B cell (primary cell): Measurements from ENCODE around the gene LTB4R. TPM values are rescaled to one million over a fixed set of nuclear protein-coding genes. Genes with fewer than 3 reads are reported as not detected.

Experiments used
- ATAC-seq: fragments of 200-7000 bp; cut with Tn5 transposase; one replicate; pipeline ENCODE4 v1.10.0; 2021; ENCODE audit warnings: low read depth, mild to moderate bottlenecking, moderate number of reproducible peaks, moderate library complexity
- CTCF ChIA-PET: fragments of 350-600 bp; sonication (Branson Sonifier 250); formaldehyde crosslinking; loops from one replicate; lab custom pipeline; 2021; ENCODE audit warnings: antibody characterized with exemption, inconsistent platforms; lab: Charles Lee
- POLR2A ChIA-PET: fragments of 350-600 bp; sonication (Branson Sonifier 250); formaldehyde crosslinking; loops from one replicate; lab custom pipeline; 2021; ENCODE audit warnings: antibody characterized with exemption; lab: Charles Lee
- DNase-seq: peaks from one replicate; pipeline ENCODE4 v3.0.0; 2013
- H2AFZ ChIP-seq: 2 replicates; pipeline ENCODE4 v1.6.1; 2012; ENCODE audit warnings: mild to moderate bottlenecking, low read depth, low read length; ENCODE audit not compliant: insufficient read depth, poor library complexity, severe bottlenecking
- H3K27ac ChIP-seq, 2 donors: 1 replicate in 1 of 2; 2 replicates in 1 of 2; pipeline ENCODE4 v1.5.1; 2012 to 2013; ENCODE audit warnings: low read length in 2 of 2, mild to moderate bottlenecking in 2 of 2, moderate library complexity in 1 of 2
- H3K27me3 ChIP-seq, 4 experiments: fragments of 200-600 bp in 1 of 4; sonication (generic) in 1 of 4; replicated peaks in 1 of 4; 1 replicate in 2 of 4; 2 replicates in 2 of 4; pipeline versions ENCODE4 v1.6.1 to v1.7.0; 2013 to 2016; ENCODE audit warnings: low read length in 3 of 4, mild to moderate bottlenecking in 2 of 4, mixed read lengths in 1 of 4, moderate library complexity in 1 of 4; ENCODE audit not compliant: insufficient read depth in 4 of 4, control insufficient read depth in 3 of 4; ENCODE audit errors: control extremely low read depth in 1 of 4
- H3K36me3 ChIP-seq, 2 experiments: replicated peaks in 1 of 2; 1 replicate in 1 of 2; 2 replicates in 1 of 2; pipeline versions ENCODE4 v1.6.1 to v1.7.1; 2013; ENCODE audit warnings: low read length in 1 of 2; ENCODE audit not compliant: insufficient read depth in 2 of 2, control insufficient read depth in 1 of 2; ENCODE audit errors: control extremely low read depth in 1 of 2, extremely low read depth in 1 of 2
- H3K4me1 ChIP-seq, 2 donors: fragments of 200-600 bp in 1 of 2; sonication (generic) in 1 of 2; 1 replicate in 1 of 2; 2 replicates in 1 of 2; pipeline versions ENCODE4 v1.5.1 to v1.6.1; 2013 to 2017; ENCODE audit warnings: low read length in 2 of 2; ENCODE audit not compliant: control insufficient read depth in 2 of 2, insufficient read depth in 2 of 2
- H3K4me2 ChIP-seq: replicated peaks from 2 replicates; pipeline ENCODE3; 2012; ENCODE audit warnings: mild to moderate bottlenecking, low read depth, low read length; ENCODE audit not compliant: poor library complexity, severe bottlenecking
- H3K4me3 ChIP-seq, 5 experiments: fragments of 200-600 bp in 1 of 5; sonication (generic) in 1 of 5; 1 replicate in 3 of 5; 2 replicates in 2 of 5; pipeline versions ENCODE4 v1.5.1 to v1.7.0; 2011 to 2016; ENCODE audit warnings: low read length in 4 of 5, mild to moderate bottlenecking in 4 of 5, low read depth in 2 of 5, control low read depth in 1 of 5, moderate library complexity in 1 of 5; ENCODE audit not compliant: insufficient read depth in 1 of 5; ENCODE audit errors: control extremely low read depth in 1 of 5, extremely low read depth in 1 of 5
- H3K79me2 ChIP-seq: fragments of 200-600 bp; sonication (generic); one replicate; pipeline ENCODE4 v1.6.0; 2016; ENCODE audit warnings: low read length; ENCODE audit not compliant: control insufficient read depth, insufficient read depth
- H3K9ac ChIP-seq: fragments of 200-600 bp; sonication (generic); 2 replicates; pipeline ENCODE4 v1.6.1; 2017; ENCODE audit warnings: mild to moderate bottlenecking, low read length, moderate library complexity
- H3K9me3 ChIP-seq, 3 donors: one replicate each; pipeline versions ENCODE4 v1.6.1 to v1.7.1; 2013; ENCODE audit warnings: low read length in 2 of 3; ENCODE audit not compliant: control insufficient read depth in 2 of 3, insufficient read depth in 1 of 3; ENCODE audit errors: control extremely low read depth in 1 of 3
- H4K20me1 ChIP-seq: 2 replicates; pipeline ENCODE4 v1.6.0; 2012; ENCODE audit warnings: mild to moderate bottlenecking, low read length; ENCODE audit not compliant: insufficient read depth, control insufficient read depth, poor library complexity, severe bottlenecking
- H3K27ac Mint-ChIP-seq: one replicate; pipeline ENCODE4 v1.8.0; 2021; ENCODE audit warnings: mixed read lengths
- H3K27me3 Mint-ChIP-seq: one replicate; pipeline ENCODE4 v1.8.0; 2021; ENCODE audit warnings: mixed read lengths
- H3K4me1 Mint-ChIP-seq: one replicate; pipeline ENCODE4 v1.8.0; 2021; ENCODE audit warnings: mixed read lengths
- H3K4me3 Mint-ChIP-seq: one replicate; pipeline ENCODE4 v1.8.0; 2021; ENCODE audit warnings: mixed read lengths
- H3K9me3 Mint-ChIP-seq: one replicate; pipeline ENCODE4 v1.8.0; 2022; ENCODE audit warnings: mixed read lengths; ENCODE audit not compliant: insufficient read depth
- CTCF ChIP-seq: fragments of 200-600 bp; IDR thresholded peaks from one replicate; pipeline ENCODE4 v1.8.0; 2022; ENCODE audit warnings: antibody characterized with exemption, mild to moderate bottlenecking
- EZH2 ChIP-seq: IDR thresholded peaks from 2 replicates; pipeline ENCODE4 v1.6.1; 2012; ENCODE audit warnings: borderline replicate concordance, low read depth, mild to moderate bottlenecking, moderate library complexity, low read length; ENCODE audit not compliant: insufficient read depth, poor library complexity, severe bottlenecking
- WGBS: methylation state at CpG from one replicate; pipeline ENCODE4 v1.1.5; 2013; ENCODE audit warnings: missing lambda C conversion rate; ENCODE audit not compliant: insufficient coverage; 5-methylcytosine and 5-hydroxymethylcytosine counted together
- intact Hi-C: fragments of 100-400 bp; cut with micrococcal nuclease; formaldehyde crosslinking; loops from one replicate; pipeline ENCODE4 v1.10.0; 2022
- polyA plus RNA-seq: library from polyadenylated mRNA; depleted of rRNA; stranded (reverse); fragments of >200 nt; gene quantifications from 2 replicates; pipeline ENCODE4 v1.2.3, GENCODE V29; 2012
- total RNA-seq, 2 donors: library from RNA; stranded (reverse); fragments of 120-200 nt in 1 of 2; gene quantifications; 1 replicate in 1 of 2; 2 replicates in 1 of 2; pipeline versions ENCODE4 v1.2.3 to v1.2.4, GENCODE V29; 2013 to 2022

Gene LTB4R
- total and polyA plus RNA-seq, 2 donors (not counting 1 experiment from before 2014, with no cell fraction given) = 8.8 to 19.1 TPM

- Histone ChIP-seq H3K27ac (no peak overlapping the region), H3K9me3 (peaks cover 0 to 8% (median 0%) of the 10 kb centered on the region in 3 donors), H3K4me3 (no peak overlapping the region), H4K20me1 (peaks cover 25% of the 10 kb centered on the region), H3K79me2 (peaks cover 15% of the 10 kb centered on the region), H3K9ac (no peak overlapping the region), H3K36me3 (peaks cover 0 to 24% of the 10 kb centered on the region in 2 experiments), H3K27me3 (peaks cover 0 to 36% (median 16%) of the 10 kb centered on the region in 4 experiments), H3K4me2 (no peak overlapping the region), H3K4me1 (peaks cover 48 to 55% of the 10 kb centered on the region in 2 donors), H2AFZ (no peak overlapping the region)
- no peaks in the 10 kb centered on the region for H3K9me3 Mint-ChIP-seq
- H3K27me3 Mint-ChIP-seq = peaks cover 19% of the 10 kb centered on the region
- WGBS = 95% methylated on average over 6 of the region's 7 CpGs
- TF ChIP-seq EZH2 (no peak), CTCF (no peak)
- H3K27ac Mint-ChIP-seq = no peak overlapping the region
- H3K4me1 Mint-ChIP-seq = peaks cover 47% of the 10 kb centered on the region
- peak overlapping the region; percentile 23 for H3K4me3 Mint-ChIP-seq
- ChIA-PET CTCF (interaction anchor here (0.8 to 16.1 kb wide), 4 partner anchors 28 to 93 kb away, joined by 3 to 650 read pairs (median 4); partner anchors contain the start of genes CBLN3, KHNYN and RABGGTA), POLR2A (interaction anchor here (1.8 kb wide), 2 partner anchors 93 to 94 kb away, joined by 4 to 5 read pairs; partner anchors contain the start of genes CBLN3 and KHNYN)
- ATAC-seq (no peak), DNase-seq (no peak)
- intact Hi-C loops = loop anchor here (10.0 kb wide), 1 partner anchor 338 kb away; no protein-coding TSS in a partner anchor
These were observed 26.0 kb downstream of the LTB4R start for GRCh38 chr14:24337144-24337823.

GRCh38 chr14:24337824-24338175 lies 26.5 kb downstream of the LTB4R start:
- no peak overlapping the region for H3K27ac ChIP-seq
- intact Hi-C loops = loop anchor here (10.0 kb wide), 1 partner anchor 337 kb away; no protein-coding TSS in a partner anchor
- peaks cover 0 to 24% of the 10 kb centered on the region in 2 experiments for H3K36me3 ChIP-seq
- Mint-ChIP-seq H3K27ac (peak overlapping the region; percentile 53), H3K4me3 (peak overlapping the region; percentile 99), H3K9me3 (no peaks in the 10 kb centered on the region), H3K4me1 (peaks cover 43% of the 10 kb centered on the region), H3K27me3 (peaks cover 19% of the 10 kb centered on the region)
- DNase-seq = no peak
- peaks cover 42 to 50% of the 10 kb centered on the region in 2 donors for H3K4me1 ChIP-seq
- peaks cover 15% of the 10 kb centered on the region for H3K79me2 ChIP-seq
- H3K4me2 ChIP-seq = no peak overlapping the region
- H4K20me1 ChIP-seq = peaks cover 25% of the 10 kb centered on the region
- peaks cover 0 to 6% (median 0%) of the 10 kb centered on the region in 3 donors for H3K9me3 ChIP-seq
- ChIA-PET POLR2A (interaction anchor here (1.8 kb wide), 1 partner anchor 92 kb away, joined by 4 read pairs; the partner anchor contains the start of genes CBLN3 and KHNYN), CTCF (interaction anchor here (1.4 to 16.1 kb wide), 3 partner anchors 30 to 93 kb away, joined by 4 to 650 read pairs (median 6); partner anchors contain the start of genes CBLN3, CIDEB, KHNYN and RABGGTA)
- no peak overlapping the region for H3K9ac ChIP-seq
- no peak for ATAC-seq
- H3K27me3 ChIP-seq = peaks cover 0 to 34% (median 14%) of the 10 kb centered on the region in 4 experiments
- no peak overlapping the region for H3K4me3 ChIP-seq
- WGBS = 99% methylated on average over 6 of the region's 8 CpGs
- no peak overlapping the region for H2AFZ ChIP-seq
- no peak for TF ChIP-seq CTCF
- no peak for TF ChIP-seq EZH2
